Mesenchymal stem cell (in vitro differentiated cells and primary cell): Measurements from ENCODE around the gene NUDT9.
"Not testable (repeated sequence)": the region's sequence is repeated elsewhere in the genome, so short reads cannot be mapped to it uniquely, and the experiment has no call there.

Source experiments
- DNase-seq: peaks from one replicate; pipeline ENCODE4 v3.0.0-alpha.2; 2013
- H2AFZ ChIP-seq: one replicate; pipeline ENCODE4 v1.6.1; 2013; ENCODE audit warnings: low read depth, mild to moderate bottlenecking, control low read depth, inconsistent platforms, low read length, moderate library complexity
- H2AK5ac ChIP-seq: 2 replicates; pipeline ENCODE4 v1.6.1; 2013; ENCODE audit warnings: low read length, moderate library complexity, mild to moderate bottlenecking, inconsistent platforms; ENCODE audit not compliant: severe bottlenecking
- H2BK120ac ChIP-seq: one replicate; pipeline ENCODE4 v1.6.1; 2013; ENCODE audit warnings: low read depth, mild to moderate bottlenecking, inconsistent platforms, low read length, moderate library complexity
- H2BK12ac ChIP-seq, 2 experiments: one replicate each; pipeline ENCODE4 v1.6.1; 2013; ENCODE audit warnings: inconsistent platforms in 2 of 2, low read length in 2 of 2, mild to moderate bottlenecking in 2 of 2, moderate library complexity in 2 of 2, control low read depth in 1 of 2
- H2BK15ac ChIP-seq: one replicate; pipeline ENCODE4 v1.6.1; 2013; ENCODE audit warnings: mild to moderate bottlenecking, low read depth, inconsistent platforms; ENCODE audit not compliant: poor library complexity, severe bottlenecking
- H2BK5ac ChIP-seq: 2 replicates; pipeline ENCODE4 v1.6.1; 2013; ENCODE audit warnings: low read depth, mild to moderate bottlenecking, low read length, control low read depth, inconsistent platforms; ENCODE audit not compliant: poor library complexity, severe bottlenecking
- H3K14ac ChIP-seq, 2 experiments: one replicate each; pipeline ENCODE4 v1.6.1; 2013; ENCODE audit warnings: inconsistent platforms in 2 of 2, low read length in 2 of 2, control low read depth in 1 of 2, mild to moderate bottlenecking in 1 of 2, moderate library complexity in 1 of 2
- H3K18ac ChIP-seq, 2 experiments: one replicate each; pipeline ENCODE4 v1.6.1; 2013; ENCODE audit warnings: inconsistent platforms in 2 of 2, low read length in 2 of 2, control low read depth in 1 of 2, low read depth in 1 of 2, mild to moderate bottlenecking in 1 of 2
- H3K23ac ChIP-seq, 2 experiments: one replicate each; pipeline ENCODE4 v1.6.1; 2013; ENCODE audit warnings: inconsistent platforms in 2 of 2, low read length in 2 of 2, mild to moderate bottlenecking in 2 of 2, moderate library complexity in 2 of 2, control low read depth in 1 of 2
- H3K27ac ChIP-seq: 2 replicates; pipeline ENCODE4 v1.5.1; 2013; ENCODE audit warnings: mild to moderate bottlenecking, moderate library complexity, low read length, control low read depth, inconsistent platforms; ENCODE audit not compliant: poor library complexity, severe bottlenecking
- H3K27me3 ChIP-seq, 2 experiments: 2 replicates each; pipeline versions ENCODE4 v1.6.1 to v1.7.0; 2013; ENCODE audit warnings: low read length in 2 of 2, mild to moderate bottlenecking in 2 of 2, moderate library complexity in 2 of 2, control low read depth in 1 of 2, inconsistent platforms in 1 of 2; ENCODE audit not compliant: control insufficient read depth in 1 of 2, insufficient read depth in 1 of 2
- H3K36me3 ChIP-seq, 2 experiments: 2 replicates each; pipeline versions ENCODE4 v1.6.1 to v1.7.0; 2013; ENCODE audit warnings: low read length in 2 of 2, control low read depth in 1 of 2, inconsistent platforms in 1 of 2, low read depth in 1 of 2, mild to moderate bottlenecking in 1 of 2; ENCODE audit not compliant: insufficient read depth in 2 of 2, control insufficient read depth in 1 of 2
- H3K4ac ChIP-seq, 2 experiments: one replicate each; pipeline ENCODE4 v1.6.1; 2013; ENCODE audit warnings: inconsistent platforms in 2 of 2, low read length in 2 of 2, mild to moderate bottlenecking in 2 of 2, moderate library complexity in 2 of 2, control low read depth in 1 of 2, low read depth in 1 of 2
- H3K4me1 ChIP-seq: 2 replicates; pipeline ENCODE4 v1.6.1; 2013; ENCODE audit warnings: low read depth, low read length, control low read depth; ENCODE audit not compliant: control insufficient read depth, insufficient read depth
- H3K4me2 ChIP-seq: 2 replicates; pipeline ENCODE4 v1.6.1; 2013; ENCODE audit warnings: low read length, mild to moderate bottlenecking, inconsistent platforms; ENCODE audit not compliant: poor library complexity, severe bottlenecking
- H3K4me3 ChIP-seq, 2 experiments: 2 replicates each; pipeline versions ENCODE4 v1.5.1 to v1.7.0; 2013; ENCODE audit warnings: low read length in 2 of 2, mild to moderate bottlenecking in 2 of 2, control low read depth in 1 of 2, low read depth in 1 of 2; ENCODE audit not compliant: insufficient read depth in 1 of 2
- H3K79me1 ChIP-seq: replicated peaks from 2 replicates; pipeline ENCODE4 v1.6.1; 2013; ENCODE audit warnings: mild to moderate bottlenecking, control low read depth, low read length, inconsistent platforms; ENCODE audit not compliant: poor library complexity, severe bottlenecking
- H3K9ac ChIP-seq: 2 replicates; pipeline ENCODE4 v1.7.0; 2013; ENCODE audit warnings: mild to moderate bottlenecking, low read length, moderate library complexity
- H3K9me3 ChIP-seq: 2 replicates; pipeline ENCODE4 v1.7.0; 2013; ENCODE audit warnings: mild to moderate bottlenecking, low read length; ENCODE audit not compliant: control insufficient read depth
- H4K8ac ChIP-seq: one replicate; pipeline ENCODE4 v1.6.1; 2013; ENCODE audit warnings: inconsistent platforms, mild to moderate bottlenecking, low read length, moderate library complexity
- H4K91ac ChIP-seq: one replicate; pipeline ENCODE4 v1.6.1; 2013; ENCODE audit warnings: mild to moderate bottlenecking, low read length, inconsistent platforms
- WGBS: methylation state at CpG from one replicate; pipeline ENCODE4 v1.1.7; 2013; ENCODE audit warnings: mixed read lengths; 5-methylcytosine and 5-hydroxymethylcytosine counted together

Gene NUDT9

GRCh38 chr4:87491851-87492250, 69.5 kb downstream of the NUDT9 start:
- H3K27ac ChIP-seq, H3K9me3 ChIP-seq, H3K27me3 ChIP-seq, DNase-seq, H3K4me2 ChIP-seq, H3K4ac ChIP-seq, H4K8ac ChIP-seq, H2BK12ac ChIP-seq, H2BK5ac ChIP-seq, H3K18ac ChIP-seq, H3K23ac ChIP-seq, H2BK15ac ChIP-seq, H3K79me1 ChIP-seq, H3K14ac ChIP-seq, H2AFZ ChIP-seq, H2BK120ac ChIP-seq, H3K9ac ChIP-seq, H2AK5ac ChIP-seq, H3K4me3 ChIP-seq, H4K91ac ChIP-seq, H3K36me3 ChIP-seq, H3K4me1 ChIP-seq: not testable (repeated sequence)
- no CpG with 5 or more reads among the region's 2 CpGs for WGBS

- Histone ChIP-seq H3K36me3 (no peaks in the 10 kb centered on the region), H2BK15ac (no peak overlapping the region), H3K4me3 (no peak overlapping the region), H4K8ac (no peak overlapping the region), H3K4me2 (no peak overlapping the region), H3K4ac (no peak overlapping the region), H3K27me3 (no peaks in the 10 kb centered on the region), H2AFZ (peak overlapping the region; percentile 27), H3K27ac (no peak overlapping the region), H2BK120ac (no peak overlapping the region), H3K79me1 (no peaks in the 10 kb centered on the region), H2BK12ac (no peak overlapping the region), H3K9ac (no peak overlapping the region), H2AK5ac (no peak overlapping the region), H3K9me3 (no peaks in the 10 kb centered on the region), H3K14ac (no peak overlapping the region), H3K23ac (no peak overlapping the region), H2BK5ac (no peak overlapping the region), H3K4me1 (no peaks in the 10 kb centered on the region), H4K91ac (no peak overlapping the region), H3K18ac (no peak overlapping the region)
- WGBS = 79% methylated on average over 2 of the region's 3 CpGs
- no peak for DNase-seq
These were observed 70.7 kb downstream of the NUDT9 start for GRCh38 chr4:87493115-87493514.

DNA sequence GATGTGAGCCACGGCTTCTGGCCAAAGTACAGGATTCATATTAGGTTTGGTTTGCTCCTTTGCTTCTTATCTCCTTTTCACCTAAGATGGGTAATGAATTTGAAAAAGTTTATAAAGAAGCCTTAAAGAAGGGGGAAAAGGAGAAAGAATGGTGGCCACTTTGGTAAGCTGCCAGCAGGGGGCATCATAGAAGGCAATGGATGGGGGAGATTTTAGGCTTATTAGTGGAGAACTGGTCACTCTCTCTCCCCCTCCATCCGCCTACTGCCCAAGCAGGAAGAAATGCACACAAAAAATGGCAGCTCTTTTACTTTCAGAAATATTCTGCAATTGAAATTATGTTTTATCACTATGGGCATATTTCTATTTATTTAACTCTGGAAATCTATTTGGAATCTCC, 74.8 kb downstream of the NUDT9 start:
- no peak overlapping the region for H3K4me3 ChIP-seq
- DNase-seq = no peak
- H2BK5ac ChIP-seq = no peak overlapping the region
- no peak overlapping the region for H3K14ac ChIP-seq
- no peak overlapping the region for H4K91ac ChIP-seq
- H3K27ac ChIP-seq = no peak overlapping the region
- H2AFZ ChIP-seq = no peak overlapping the region
- H4K8ac ChIP-seq = no peak overlapping the region
- no peaks in the 10 kb centered on the region for H3K27me3 ChIP-seq
- no peaks in the 10 kb centered on the region for H3K79me1 ChIP-seq
- H3K36me3 ChIP-seq = no peaks in the 10 kb centered on the region
- no peak overlapping the region for H3K9ac ChIP-seq
- no peak overlapping the region for H2BK15ac ChIP-seq
- H3K23ac ChIP-seq = no peak overlapping the region
- H3K9me3 ChIP-seq = no peaks in the 10 kb centered on the region
- 100% methylated on average over 1 of the region's 2 CpGs for WGBS
- H3K4ac ChIP-seq = no peak overlapping the region
- no peaks in the 10 kb centered on the region for H3K4me1 ChIP-seq
- no peak overlapping the region for H2BK120ac ChIP-seq
- H3K18ac ChIP-seq = no peak overlapping the region
- H2BK12ac ChIP-seq = no peak overlapping the region
- no peak overlapping the region for H2AK5ac ChIP-seq
- H3K4me2 ChIP-seq = no peak overlapping the region

DNA sequence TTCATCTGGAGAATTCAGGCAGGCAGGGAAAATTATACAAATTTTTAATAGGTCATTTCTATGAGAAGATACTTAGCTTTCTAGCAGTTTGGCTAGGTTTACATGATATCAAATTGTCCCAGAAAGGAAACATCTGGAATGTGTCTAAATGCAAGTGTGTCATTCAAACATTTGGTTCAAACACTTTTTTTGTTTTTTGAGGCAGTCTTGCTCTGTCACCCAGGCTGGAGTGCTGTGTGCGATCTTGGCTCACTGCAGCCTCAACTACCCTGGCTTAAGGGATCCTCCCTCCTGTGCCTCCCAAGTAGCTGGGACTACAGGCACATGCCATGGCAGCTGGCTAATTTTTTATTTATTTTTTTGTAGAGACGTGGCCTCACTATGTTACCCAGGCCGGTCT, 75.2 kb downstream of the NUDT9 start:
- Histone ChIP-seq H3K18ac (no peak overlapping the region), H3K27me3 (no peaks in the 10 kb centered on the region), H2BK120ac (no peak overlapping the region), H3K4me2 (no peak overlapping the region), H4K8ac (no peak overlapping the region), H3K4me3 (no peak overlapping the region), H3K14ac (no peak overlapping the region), H3K79me1 (no peaks in the 10 kb centered on the region), H3K9me3 (no peaks in the 10 kb centered on the region), H3K9ac (peak overlapping the region; percentile 71), H2BK15ac (no peak overlapping the region), H2AK5ac (no peak overlapping the region), H3K27ac (no peak overlapping the region), H3K23ac (no peak overlapping the region), H4K91ac (no peak overlapping the region), H2BK12ac (no peak overlapping the region), H3K4ac (no peak overlapping the region), H2BK5ac (no peak overlapping the region), H3K4me1 (no peaks in the 10 kb centered on the region), H2AFZ (no peak overlapping the region), H3K36me3 (no peaks in the 10 kb centered on the region)
- DNase-seq = no peak
- 97% methylated on average over 3 of the region's 3 CpGs for WGBS
